ENCODE results near the gene MORN4.
"Not testable (repeated sequence)": the region's sequence is repeated elsewhere in the genome, so short reads cannot be mapped to it uniquely, and the experiment has no call there.

The MORN4 gene

GRCh38 chr10:97596101-97597082 lies 36.9 kb downstream of the MORN4 start:
- no peak for DNase-seq

GRCh38 chr10:97593421-97593820 lies 39.9 kb downstream of the MORN4 start:
- DNase-seq = no peak

GRCh38 chr10:97590748-97591495 lies 42.4 kb downstream of the MORN4 start:
- no peak for DNase-seq

- no peak for DNase-seq
Measured at GRCh38 chr10:97590082-97590747, 43.1 kb downstream of the MORN4 start.

- DNase-seq = no peak
Measured at GRCh38 chr10:97589479-97589878, 43.8 kb downstream of the MORN4 start, which contains the start of gene C10orf62. TSS of gene C10orf62 (plus strand) at chr10:97589721. CDS start at chr10:97589898, 177 bp downstream.

- no peak for DNase-seq
Measured at GRCh38 chr10:97587183-97587582, 46.1 kb downstream of the MORN4 start.

- no peak for DNase-seq
Measured at GRCh38 chr10:97585439-97585811, 47.9 kb downstream of the MORN4 start.

- no peak for DNase-seq
Measured at GRCh38 chr10:97584798-97585438, 48.4 kb downstream of the MORN4 start.

GRCh38 chr10:97584060-97584797 lies 49.1 kb downstream of the MORN4 start, which contains the start of gene HOGA1:
TSS of gene HOGA1 (plus strand) at chr10:97584389. CDS start at chr10:97584704, 315 bp downstream.
- peak; percentile 53 for DNase-seq

GRCh38 chr10:97583476-97583875 lies 49.8 kb downstream of the MORN4 start:
- no peak for DNase-seq

GRCh38 chr10:97582169-97582568 lies 51.1 kb downstream of the MORN4 start:
- no peak for DNase-seq

- DNase-seq = no peak
Measured at GRCh38 chr10:97580421-97581367, 52.6 kb downstream of the MORN4 start.

- DNase-seq = no peak
Measured at GRCh38 chr10:97578171-97578844, 55.0 kb downstream of the MORN4 start.

- no peak for DNase-seq
Measured at GRCh38 chr10:97577701-97578100, 55.6 kb downstream of the MORN4 start.

GRCh38 chr10:97576487-97576886 lies 56.8 kb downstream of the MORN4 start:
- DNase-seq = not testable (repeated sequence)

- DNase-seq = no peak
Measured at GRCh38 chr10:97575127-97575668, 58.1 kb downstream of the MORN4 start.

GRCh38 chr10:97574374-97575126 lies 58.8 kb downstream of the MORN4 start:
- DNase-seq = peak; percentile 34

GRCh38 chr10:97573672-97574071 lies 59.6 kb downstream of the MORN4 start:
- DNase-seq = no peak

GRCh38 chr10:97573021-97573420 lies 60.3 kb downstream of the MORN4 start:
- no peak for DNase-seq
